CD4-positive, alpha-beta memory T cell (primary cell): Measurements from ENCODE around the gene MFRP. TPM values are rescaled to one million over a fixed set of nuclear protein-coding genes. Genes with fewer than 3 reads are reported as not detected.

ENCODE experiments used
- CTCF ChIA-PET: fragments of 350-600 bp; sonication (Branson Sonifier 250); formaldehyde crosslinking; loops from one replicate; lab custom pipeline; 2021; ENCODE audit warnings: inconsistent platforms; ENCODE audit not compliant: partially characterized antibody; lab: Charles Lee
- POLR2A ChIA-PET: fragments of 350-600 bp; sonication (Branson Sonifier 250); formaldehyde crosslinking; loops from one replicate; lab custom pipeline; 2021; ENCODE audit not compliant: partially characterized antibody; lab: Charles Lee
- DNase-seq, 5 donors: peaks; one replicate each; pipeline versions ENCODE4 v3.0.0 to v3.0.0-alpha.2; 2020 to 2022; ENCODE audit warnings: mixed read lengths in 1 of 5
- H3K27ac ChIP-seq: one replicate; pipeline ENCODE4 v1.7.0; 2013; ENCODE audit warnings: low read depth, low read length
- H3K27me3 ChIP-seq: 2 replicates; pipeline ENCODE4 v1.7.0; 2013; ENCODE audit warnings: mild to moderate bottlenecking, low read length, moderate library complexity; ENCODE audit not compliant: insufficient read depth
- H3K36me3 ChIP-seq: 2 replicates; pipeline ENCODE4 v1.7.0; 2013; ENCODE audit warnings: mild to moderate bottlenecking, low read length, moderate library complexity; ENCODE audit not compliant: insufficient read depth
- H3K4me1 ChIP-seq: 2 replicates; pipeline ENCODE4 v1.7.0; 2013; ENCODE audit warnings: mild to moderate bottlenecking, low read length, moderate library complexity; ENCODE audit not compliant: insufficient read depth
- H3K4me3 ChIP-seq, 2 donors: one replicate each; pipeline ENCODE4 v1.7.0; 2013; ENCODE audit warnings: low read length in 2 of 2, mild to moderate bottlenecking in 1 of 2
- H3K9me3 ChIP-seq, 2 donors: one replicate each; pipeline ENCODE4 v1.7.0; 2013; ENCODE audit warnings: low read length in 2 of 2, control low read depth in 1 of 2; ENCODE audit not compliant: control insufficient read depth in 1 of 2
- H3K27ac Mint-ChIP-seq, 7 donors: one replicate each; pipeline ENCODE4 v1.8.0; 2020 to 2021; ENCODE audit warnings: mixed read lengths in 7 of 7, mild to moderate bottlenecking in 6 of 7, inconsistent platforms in 3 of 7, moderate library complexity in 3 of 7
- H3K27me3 Mint-ChIP-seq, 2 donors: one replicate each; pipeline ENCODE4 v1.8.0; 2020 to 2021; ENCODE audit warnings: mixed read lengths in 2 of 2
- H3K36me3 Mint-ChIP-seq, 2 donors: one replicate each; pipeline ENCODE4 v1.8.0; 2020 to 2021; ENCODE audit warnings: mixed read lengths in 2 of 2, inconsistent platforms in 1 of 2, mild to moderate bottlenecking in 1 of 2
- H3K4me1 Mint-ChIP-seq, 4 donors: one replicate each; pipeline ENCODE4 v1.8.0; 2020 to 2021; ENCODE audit warnings: mixed read lengths in 4 of 4, mild to moderate bottlenecking in 1 of 4
- H3K4me3 Mint-ChIP-seq, 8 donors: one replicate each; pipeline ENCODE4 v1.8.0; 2020 to 2021; ENCODE audit warnings: mixed read lengths in 8 of 8, mild to moderate bottlenecking in 7 of 8, moderate library complexity in 6 of 8, inconsistent platforms in 3 of 8
- H3K9me3 Mint-ChIP-seq, 8 donors: one replicate each; pipeline ENCODE4 v1.8.0; 2020 to 2021; ENCODE audit warnings: mixed read lengths in 8 of 8, mild to moderate bottlenecking in 5 of 8, inconsistent platforms in 3 of 8, moderate library complexity in 1 of 8
- intact Hi-C: fragments of 100-400 bp; cut with micrococcal nuclease; formaldehyde crosslinking; loops from one replicate; pipeline ENCODE4 v1.15.1; 2023
- polyA plus RNA-seq, 2 donors: library from polyadenylated mRNA; unstranded; fragments of 300-500 nt; fragmentation: Illumina TruSeq; gene quantifications; one replicate each; pipeline ENCODE4 v1.2.3, GENCODE V29; 2021
- total RNA-seq, 2 experiments: library from RNA; stranded (reverse); gene quantifications; one replicate each; pipeline ENCODE4 v1.2.3, GENCODE V29; 2021

Gene MFRP
- total and polyA plus RNA-seq, 4 experiments from 2014 or later = not detected

GRCh38 chr11:119310682-119311052 is 35.8 kb downstream of the MFRP start:
- Histone ChIP-seq H3K36me3 (no peaks in the 10 kb centered on the region), H3K4me1 (peaks cover 29% of the 10 kb centered on the region), H3K27ac (no peak overlapping the region), H3K4me3 (no peak overlapping the region), H3K27me3 (peaks cover 2% of the 10 kb centered on the region), H3K9me3 (no peaks in the 10 kb centered on the region)
- POLR2A ChIA-PET = no interaction called here
- DNase-seq = no peak
- Mint-ChIP-seq H3K4me1 (peaks cover 11 to 30% (median 17%) of the 10 kb centered on the region in 4 donors), H3K27me3 (peaks cover 1 to 8% of the 10 kb centered on the region in 2 donors), H3K9me3 (no peaks in the 10 kb centered on the region), H3K36me3 (peaks cover 5 to 12% of the 10 kb centered on the region in 2 donors), H3K4me3 (no peak overlapping the region), H3K27ac (peak overlapping the region in 1 of 7 donors; percentile 48)
- CTCF ChIA-PET = interaction anchor here (13.7 kb wide), 1 partner anchor 12 kb away, joined by 86 read pairs; no protein-coding TSS in a partner anchor
- intact Hi-C loops = no loop called here

DNA sequence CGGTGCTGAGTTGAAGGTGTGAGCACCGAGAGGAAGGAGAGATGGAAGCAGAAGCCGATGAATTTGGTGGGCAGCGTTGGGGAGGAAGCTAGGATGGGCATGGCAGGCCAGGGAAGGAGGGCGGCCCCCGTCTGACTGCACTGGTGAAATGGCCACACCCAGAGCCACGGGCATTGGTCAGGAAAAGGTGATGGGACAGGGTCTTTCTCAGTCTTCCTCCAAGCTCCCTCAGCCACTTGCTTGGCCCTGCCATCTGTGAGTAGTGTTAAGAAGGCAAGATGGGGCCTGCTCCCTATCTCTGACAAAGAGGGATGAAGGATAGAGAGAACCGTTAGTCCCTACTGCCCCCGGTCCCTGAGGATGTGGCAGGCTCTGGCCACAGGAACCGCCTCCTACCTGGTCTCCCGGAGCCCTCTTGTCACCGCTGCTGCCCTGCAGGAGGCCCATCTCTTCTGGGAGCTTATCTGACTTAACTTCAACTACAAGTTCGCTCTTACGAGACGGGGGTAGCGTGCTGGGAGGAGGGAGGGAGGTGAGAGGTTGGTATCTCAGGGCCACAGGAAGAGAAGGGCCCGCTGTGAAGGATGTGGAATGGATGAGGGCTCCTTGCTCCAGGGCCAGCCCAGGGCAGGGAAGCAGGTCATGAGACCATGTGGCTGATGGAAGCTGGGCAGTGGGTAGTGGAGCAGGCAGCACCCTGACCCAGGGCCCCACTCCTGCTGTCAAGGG is 36.4 kb downstream of the MFRP start:
- peaks cover 10 to 16% of the 10 kb centered on the region in 2 donors for H3K36me3 Mint-ChIP-seq
- no peak overlapping the region for H3K27ac ChIP-seq
- H3K4me3 Mint-ChIP-seq = no peak overlapping the region
- H3K9me3 Mint-ChIP-seq = no peaks in the 10 kb centered on the region
- H3K4me3 ChIP-seq = no peak overlapping the region
- H3K27me3 Mint-ChIP-seq = peaks cover 0 to 3% of the 10 kb centered on the region in 2 donors
- ChIA-PET CTCF (interaction anchor here (1.3 to 13.7 kb wide), 2 partner anchors 12 to 13 kb away, joined by 3 to 86 read pairs; no protein-coding TSS in a partner anchor), POLR2A (interaction anchor here (0.7 kb wide), 1 partner anchor 11 kb away, joined by 3 read pairs; no protein-coding TSS in a partner anchor)
- intact Hi-C loops = no loop called here
- DNase-seq = no peak
- H3K4me1 ChIP-seq = peaks cover 29% of the 10 kb centered on the region
- no peaks in the 10 kb centered on the region for H3K36me3 ChIP-seq
- peak overlapping the region in 3 of 7 donors; percentile 22 to 55 (median 49) for H3K27ac Mint-ChIP-seq
- H3K9me3 ChIP-seq = no peaks in the 10 kb centered on the region
- H3K4me1 Mint-ChIP-seq = peaks cover 12 to 30% (median 17%) of the 10 kb centered on the region in 4 donors
- H3K27me3 ChIP-seq = no peaks in the 10 kb centered on the region

GRCh38 chr11:119309411-119309810 is 37.1 kb downstream of the MFRP start:
- peak overlapping the region in 4 of 7 donors; percentile 15 to 75 (median 52) for H3K27ac Mint-ChIP-seq

DNA sequence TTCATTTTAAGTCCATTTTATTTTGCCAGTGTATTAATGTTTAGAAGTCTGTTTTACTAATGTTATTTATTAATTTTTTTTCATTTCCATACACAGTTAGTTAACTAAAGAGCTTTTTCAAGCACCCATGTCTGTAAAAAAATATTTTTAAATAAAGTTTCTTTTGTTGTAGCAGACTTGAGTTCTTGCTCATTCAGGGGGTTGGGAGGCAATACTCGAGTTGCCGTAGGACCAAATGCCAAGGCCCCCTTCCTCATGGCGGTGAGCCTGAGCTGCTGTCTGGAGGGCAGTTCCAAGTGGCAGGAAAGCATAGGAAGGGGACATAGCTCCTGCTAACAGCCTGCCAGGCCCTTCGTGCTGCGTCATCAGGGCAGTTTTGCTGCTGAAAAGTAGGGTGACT is 38.5 kb downstream of the MFRP start:
- no peaks in the 10 kb centered on the region for H3K27me3 Mint-ChIP-seq
- POLR2A ChIA-PET = interaction anchor here (0.8 kb wide), 1 partner anchor 9 kb away, joined by 3 read pairs; the partner anchor contains the start of gene MCAM
- Histone ChIP-seq H3K4me3 (no peak overlapping the region), H3K4me1 (peaks cover 26% of the 10 kb centered on the region), H3K36me3 (peaks cover 13% of the 10 kb centered on the region), H3K27me3 (no peaks in the 10 kb centered on the region), H3K9me3 (no peaks in the 10 kb centered on the region), H3K27ac (no peak overlapping the region)
- intact Hi-C loops = no loop called here
- CTCF ChIA-PET = interaction anchor here (0.9 to 13.7 kb wide), 7 partner anchors 12 to 213 kb away, joined by 3 to 86 read pairs (median 3); a partner anchor contains a TSS
- DNase-seq = no peak
- H3K4me1 Mint-ChIP-seq = peaks cover 12 to 25% (median 17%) of the 10 kb centered on the region in 4 donors
- H3K4me3 Mint-ChIP-seq = no peak overlapping the region
- H3K36me3 Mint-ChIP-seq = peaks cover 22 to 27% of the 10 kb centered on the region in 2 donors
- H3K27ac Mint-ChIP-seq = no peak overlapping the region
- no peaks in the 10 kb centered on the region for H3K9me3 Mint-ChIP-seq

More at GRCh38 chr11:119309411-119309810, 37.1 kb downstream of the MFRP start:
- POLR2A ChIA-PET = interaction anchor here (0.7 kb wide), 1 partner anchor 11 kb away, joined by 3 read pairs; no protein-coding TSS in a partner anchor
- no peak for DNase-seq
- H3K4me1 Mint-ChIP-seq = peaks cover 12 to 29% (median 17%) of the 10 kb centered on the region in 4 donors
- H3K9me3 ChIP-seq = no peaks in the 10 kb centered on the region
- no peak overlapping the region for H3K4me3 ChIP-seq
- intact Hi-C loops = no loop called here
- peaks cover 14 to 17% of the 10 kb centered on the region in 2 donors for H3K36me3 Mint-ChIP-seq
- CTCF ChIA-PET = interaction anchor here (1.3 to 13.7 kb wide), 2 partner anchors 12 to 13 kb away, joined by 3 to 86 read pairs; no protein-coding TSS in a partner anchor
- no peaks in the 10 kb centered on the region for H3K36me3 ChIP-seq
- no peak overlapping the region for H3K27ac ChIP-seq
- no peak overlapping the region for H3K4me3 Mint-ChIP-seq
- peaks cover 0 to 3% of the 10 kb centered on the region in 2 donors for H3K27me3 Mint-ChIP-seq
- H3K27me3 ChIP-seq = no peaks in the 10 kb centered on the region
- H3K9me3 Mint-ChIP-seq = no peaks in the 10 kb centered on the region
- H3K4me1 ChIP-seq = peaks cover 26% of the 10 kb centered on the region

GRCh38 chr11:119307219-119307618 is 39.3 kb downstream of the MFRP start:
- intact Hi-C loops = no loop called here
- no peaks in the 10 kb centered on the region for H3K27me3 ChIP-seq
- H3K4me1 ChIP-seq = peaks cover 26% of the 10 kb centered on the region
- H3K9me3 Mint-ChIP-seq = no peaks in the 10 kb centered on the region
- ChIA-PET POLR2A (interaction anchor here (1.0 to 1.5 kb wide), 2 partner anchors 8 to 101 kb away, joined by 3 to 6 read pairs; partner anchors contain the start of gene CBL), CTCF (interaction anchor here (0.9 to 13.7 kb wide), 7 partner anchors 12 to 212 kb away, joined by 3 to 86 read pairs (median 3); a partner anchor contains a TSS)
- DNase-seq = no peak
- peaks cover 21% of the 10 kb centered on the region for H3K36me3 ChIP-seq
- H3K27ac ChIP-seq = no peak overlapping the region
- peak overlapping the region in 2 of 7 donors; percentile 80 to 89 for H3K27ac Mint-ChIP-seq
- no peak overlapping the region for H3K4me3 Mint-ChIP-seq
- H3K4me1 Mint-ChIP-seq = peaks cover 12 to 25% (median 17%) of the 10 kb centered on the region in 4 donors
- no peak overlapping the region for H3K4me3 ChIP-seq
- no peaks in the 10 kb centered on the region for H3K27me3 Mint-ChIP-seq
- no peaks in the 10 kb centered on the region for H3K9me3 ChIP-seq
- peaks cover 29 to 33% of the 10 kb centered on the region in 2 donors for H3K36me3 Mint-ChIP-seq

DNA sequence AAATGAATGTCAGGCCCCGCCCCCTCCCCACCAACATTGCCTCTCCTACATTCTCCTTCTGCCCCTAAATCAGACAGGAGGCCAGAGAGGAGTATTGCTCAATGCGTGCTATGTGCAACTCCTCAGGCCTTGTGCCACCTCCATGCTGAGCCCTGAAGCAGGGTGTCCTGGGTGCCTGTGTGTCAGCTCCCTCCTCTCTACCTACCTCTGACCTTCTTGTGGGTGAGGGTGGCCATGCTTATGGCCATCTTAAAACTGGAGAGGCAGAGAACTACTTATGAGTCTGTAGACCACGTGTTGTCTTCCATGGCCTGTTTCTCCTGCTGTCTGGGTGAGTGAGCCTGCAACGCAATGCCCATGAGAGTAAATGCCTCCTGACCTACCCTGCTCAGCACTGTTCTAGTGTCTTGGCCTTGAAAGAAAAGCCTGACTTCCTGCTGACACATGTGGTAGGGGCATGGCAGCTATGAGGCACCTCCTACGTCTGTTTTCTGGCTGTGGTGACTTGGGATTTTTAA is 40.1 kb downstream of the MFRP start:
- H3K36me3 Mint-ChIP-seq = peaks cover 31 to 41% of the 10 kb centered on the region in 2 donors
- H3K9me3 ChIP-seq = no peaks in the 10 kb centered on the region
- no peaks in the 10 kb centered on the region for H3K27me3 ChIP-seq
- H3K4me1 ChIP-seq = peaks cover 26% of the 10 kb centered on the region
- intact Hi-C loops = no loop called here
- ChIA-PET CTCF (interaction anchor here (1.0 to 13.7 kb wide), 4 partner anchors 16 to 101 kb away, joined by 3 to 86 read pairs (median 6); partner anchors contain the start of gene CBL), POLR2A (interaction anchor here (1.0 to 1.5 kb wide), 2 partner anchors 9 to 100 kb away, joined by 3 to 6 read pairs; partner anchors contain the start of gene CBL)
- no peaks in the 10 kb centered on the region for H3K27me3 Mint-ChIP-seq
- no peaks in the 10 kb centered on the region for H3K9me3 Mint-ChIP-seq
- peaks cover 12 to 25% (median 17%) of the 10 kb centered on the region in 4 donors for H3K4me1 Mint-ChIP-seq
- peak overlapping the region in 6 of 8 donors; percentile 13 to 68 (median 50) for H3K4me3 Mint-ChIP-seq
- no peak overlapping the region for H3K27ac ChIP-seq
- H3K4me3 ChIP-seq = no peak overlapping the region
- DNase-seq = peak in 2 of 5 donors; percentile 31 to 41
- H3K36me3 ChIP-seq = peaks cover 27% of the 10 kb centered on the region
- peak overlapping the region; percentile 78 to 94 (median 87) for H3K27ac Mint-ChIP-seq
